Upper lobe of left lung (tissue), 6 donors: ENCODE data around the gene FAM171A2. TPM values are rescaled to one million over a fixed set of nuclear protein-coding genes. Genes with fewer than 3 reads are reported as not detected.

ENCODE experiments used
- ATAC-seq, 2 donors: fragments of 200-7000 bp; cut with Tn5 transposase; one replicate each; pipeline ENCODE4 v1.9.1; 2022; ENCODE audit warnings: mild to moderate bottlenecking in 2 of 2, moderate library complexity in 2 of 2; ENCODE audit not compliant: low FRiP score in 2 of 2
- DNase-seq, 2 donors: peaks; one replicate each; pipeline ENCODE4 v3.0.0-alpha.2; 2019 to 2020
- H3K27ac ChIP-seq, 4 donors: fragments of 200-600 bp; sonication (generic); one replicate each; pipeline ENCODE4 v1.5.1; 2016 to 2019
- H3K27me3 ChIP-seq, 4 donors: fragments of 200-600 bp; sonication (generic); one replicate each; pipeline ENCODE4 v1.5.1; 2017 to 2019
- H3K36me3 ChIP-seq, 4 donors: fragments of 200-600 bp; sonication (generic); one replicate each; pipeline ENCODE4 v1.5.1; 2016 to 2019
- H3K4me1 ChIP-seq, 4 donors: fragments of 200-600 bp; sonication (generic); one replicate each; pipeline ENCODE4 v1.5.1; 2018 to 2019
- H3K4me3 ChIP-seq, 4 donors: fragments of 200-600 bp; sonication (generic); one replicate each; pipeline ENCODE4 v1.5.1; 2017 to 2019; ENCODE audit warnings: mild to moderate bottlenecking in 2 of 4, moderate library complexity in 1 of 4
- H3K9me3 ChIP-seq, 4 donors: fragments of 200-600 bp; sonication (generic); one replicate each; pipeline ENCODE4 v1.5.1; 2018 to 2019
- EP300 ChIP-seq, 4 donors: sonication (generic); formaldehyde crosslinking; IDR thresholded peaks; one replicate each; pipeline ENCODE4 v1.5.1; 2017; ENCODE audit warnings: antibody characterized with exemption in 4 of 4, control low read depth in 2 of 4
- POLR2A ChIP-seq, 4 donors: fragments of 450-650 bp; IDR thresholded peaks; one replicate each; pipeline ENCODE4 v1.5.1; 2016 to 2017; ENCODE audit warnings: antibody characterized with exemption in 4 of 4, mild to moderate bottlenecking in 2 of 4
- POLR2AphosphoS5 ChIP-seq, 2 donors: sonication (generic); formaldehyde crosslinking; IDR thresholded peaks; one replicate each; pipeline ENCODE4 v1.5.1; 2017; ENCODE audit warnings: antibody characterized with exemption in 2 of 2
- WGBS, 2 donors: methylation state at CpG; one replicate each; pipeline ENCODE4 v1.1.5; 2017 to 2018; 5-methylcytosine and 5-hydroxymethylcytosine counted together
- total RNA-seq, 6 donors: library from RNA; depleted of rRNA in 4 of 6; stranded (reverse); fragments of >200 nt in 4 of 6; gene quantifications; one replicate each; pipeline versions ENCODE4 v1.1.0 to v1.2.1, GENCODE V29; 2016 to 2021
- TF ChIP-seq, protein P1 (sequence below), 6 experiments: fragments of 450-650 bp in 4 of 6; fragments of 200-600 bp in 2 of 6; sonication (generic) in 2 of 6; IDR thresholded peaks; one replicate each; pipeline ENCODE4 v1.5.1; 2016 to 2019; ENCODE audit warnings: antibody characterized with exemption in 6 of 6
- donor health status: DM: no; HTN: no; CAD: no; lungs with moderate emphysema.
- donor health status: DM: no; HTN: yes; CAD: no; lungs with severe emphysema.

Gene FAM171A2
- total RNA-seq, 6 donors from 2014 or later, result 0.61 to 4.6 (median 0.98) TPM; not detected in 1

DNA sequence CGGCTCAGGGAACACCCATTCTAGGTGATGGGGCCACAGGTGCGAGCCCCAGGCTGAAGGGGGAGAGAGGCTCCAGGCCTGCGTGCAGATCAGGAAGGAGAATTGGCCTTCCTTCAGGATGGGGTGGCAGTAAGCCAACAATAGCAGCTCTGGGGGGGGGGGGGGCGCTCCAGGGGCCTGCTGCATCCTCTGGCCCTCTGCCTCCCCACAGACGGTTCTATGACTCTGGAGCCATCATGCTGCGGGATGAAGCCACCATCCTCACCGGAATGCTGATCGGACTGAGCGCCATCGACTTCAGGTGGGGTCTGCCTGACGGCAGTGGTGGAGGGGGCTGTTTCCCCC lies 49.2 kb downstream of the FAM171A2 start:
- Histone ChIP-seq H3K4me3 (no peak overlapping the region), H3K4me1 (peaks cover 9 to 16% (median 12%) of the 10 kb centered on the region in 4 donors), H3K27me3 (peaks cover 0 to 29% (median 11%) of the 10 kb centered on the region in 4 donors), H3K36me3 (peaks cover 0 to 4% (median 3%) of the 10 kb centered on the region in 4 donors), H3K27ac (no peak overlapping the region), H3K9me3 (no peaks in the 10 kb centered on the region)
- DNase-seq (no peak), ATAC-seq (no peak)
- 33 to 43% methylated on average over 6 to 10 of the region's 11 CpGs for WGBS, 2 donors
- TF ChIP-seq POLR2AphosphoS5 (IDR thresholded peaks at IDR 0.05), result no peak
- TF ChIP-seq, protein P1, sequence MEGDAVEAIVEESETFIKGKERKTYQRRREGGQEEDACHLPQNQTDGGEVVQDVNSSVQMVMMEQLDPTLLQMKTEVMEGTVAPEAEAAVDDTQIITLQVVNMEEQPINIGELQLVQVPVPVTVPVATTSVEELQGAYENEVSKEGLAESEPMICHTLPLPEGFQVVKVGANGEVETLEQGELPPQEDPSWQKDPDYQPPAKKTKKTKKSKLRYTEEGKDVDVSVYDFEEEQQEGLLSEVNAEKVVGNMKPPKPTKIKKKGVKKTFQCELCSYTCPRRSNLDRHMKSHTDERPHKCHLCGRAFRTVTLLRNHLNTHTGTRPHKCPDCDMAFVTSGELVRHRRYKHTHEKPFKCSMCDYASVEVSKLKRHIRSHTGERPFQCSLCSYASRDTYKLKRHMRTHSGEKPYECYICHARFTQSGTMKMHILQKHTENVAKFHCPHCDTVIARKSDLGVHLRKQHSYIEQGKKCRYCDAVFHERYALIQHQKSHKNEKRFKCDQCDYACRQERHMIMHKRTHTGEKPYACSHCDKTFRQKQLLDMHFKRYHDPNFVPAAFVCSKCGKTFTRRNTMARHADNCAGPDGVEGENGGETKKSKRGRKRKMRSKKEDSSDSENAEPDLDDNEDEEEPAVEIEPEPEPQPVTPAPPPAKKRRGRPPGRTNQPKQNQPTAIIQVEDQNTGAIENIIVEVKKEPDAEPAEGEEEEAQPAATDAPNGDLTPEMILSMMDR (IDR thresholded peaks at IDR 0.05), result no peak
- no peak for TF ChIP-seq EP300 (IDR thresholded peaks at IDR 0.05)
- TF ChIP-seq POLR2A (IDR thresholded peaks at IDR 0.05), result no peak

DNA sequence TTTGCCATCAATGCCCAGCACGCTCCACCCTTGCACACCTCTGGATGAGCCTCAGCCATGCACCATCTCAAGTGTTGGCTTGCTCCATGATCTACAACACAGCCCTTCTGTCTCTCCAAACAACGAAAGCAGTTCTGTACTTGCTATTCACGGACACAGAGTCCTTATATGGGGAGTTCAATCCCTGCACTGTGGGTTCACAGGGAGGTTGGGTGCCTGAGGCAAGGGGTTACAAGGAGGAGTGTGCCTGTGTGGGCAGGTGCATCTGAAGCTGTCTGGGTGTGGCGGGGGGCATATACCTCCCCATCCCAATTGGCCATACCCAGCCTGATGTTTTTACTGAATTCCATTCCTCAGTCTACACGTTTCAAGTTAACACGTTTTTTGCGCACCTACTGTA lies 49.6 kb downstream of the FAM171A2 start:
- TF ChIP-seq, protein P1 (IDR thresholded peaks at IDR 0.05), result no peak
- TF ChIP-seq POLR2AphosphoS5 (IDR thresholded peaks at IDR 0.05) (no peak), EP300 (IDR thresholded peaks at IDR 0.05) (no peak), POLR2A (IDR thresholded peaks at IDR 0.05) (no peak)

DNA sequence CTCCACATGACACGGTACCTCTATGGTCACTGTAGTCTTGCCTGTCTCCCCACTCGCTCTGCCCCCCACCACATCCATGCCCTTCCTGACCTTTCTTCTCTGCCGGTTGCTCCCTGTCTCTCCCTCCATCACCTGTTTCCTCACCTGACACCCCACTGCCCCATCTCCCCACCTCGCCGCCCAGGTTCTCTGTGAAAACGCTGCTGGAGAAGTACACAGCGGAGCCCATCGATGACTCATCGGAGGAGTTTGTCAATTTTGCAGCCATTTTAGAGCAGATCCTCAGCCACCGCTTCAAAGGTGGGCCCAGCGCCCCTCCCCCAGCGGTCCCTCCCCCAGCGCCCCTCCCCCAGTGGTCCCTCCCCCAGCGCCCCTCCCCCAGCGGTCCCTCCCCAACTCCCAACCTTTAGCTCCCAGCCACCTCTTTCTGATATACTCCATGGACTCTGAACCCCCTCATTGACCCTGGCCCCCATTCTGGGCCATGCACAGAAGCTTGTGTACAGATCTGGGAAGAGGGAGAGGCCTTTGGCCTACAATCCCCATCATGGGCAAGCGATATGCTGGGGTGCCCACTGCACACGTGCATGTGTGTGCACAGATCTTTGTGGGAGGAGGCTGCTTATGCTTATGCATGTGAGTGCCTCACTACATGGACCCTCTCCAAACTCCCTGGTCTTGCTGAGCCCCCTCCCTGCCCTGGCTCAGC lies 51.1 kb downstream of the FAM171A2 start:
- DNase-seq, result no peak
- TF ChIP-seq POLR2AphosphoS5 (IDR thresholded peaks at IDR 0.05) (no peak), POLR2A (IDR thresholded peaks at IDR 0.05) (no peak), EP300 (IDR thresholded peaks at IDR 0.05) (no peak)
- TF ChIP-seq, protein P1 (IDR thresholded peaks at IDR 0.05), result no peak
- H3K4me3 ChIP-seq, result no peak overlapping the region
- no peaks in the 10 kb centered on the region for H3K36me3 ChIP-seq
- H3K27ac ChIP-seq, result no peak overlapping the region
- no peak for ATAC-seq
- no peaks in the 10 kb centered on the region for H3K9me3 ChIP-seq
- peaks cover 0 to 29% (median 11%) of the 10 kb centered on the region in 4 donors for H3K27me3 ChIP-seq
- whole genome bisulfite sequencing, 2 donors, result 63 to 71% methylated on average over 17 of the region's 17 CpGs
- H3K4me1 ChIP-seq, result peaks cover 24 to 34% (median 29%) of the 10 kb centered on the region in 4 donors

More for the DNA sequence above, 49.6 kb downstream of the FAM171A2 start:
- H3K36me3 ChIP-seq, result no peaks in the 10 kb centered on the region
- DNase-seq, result no peak
- H3K9me3 ChIP-seq, result no peaks in the 10 kb centered on the region
- ATAC-seq, result no peak
- H3K4me3 ChIP-seq, result no peak overlapping the region
- peaks cover 0 to 29% (median 11%) of the 10 kb centered on the region in 4 donors for H3K27me3 ChIP-seq
- no peak overlapping the region for H3K27ac ChIP-seq
- H3K4me1 ChIP-seq, result peaks cover 10 to 19% (median 15%) of the 10 kb centered on the region in 4 donors
- WGBS, 2 donors, result 74 to 77% methylated on average over 7 of the region's 7 CpGs

DNA sequence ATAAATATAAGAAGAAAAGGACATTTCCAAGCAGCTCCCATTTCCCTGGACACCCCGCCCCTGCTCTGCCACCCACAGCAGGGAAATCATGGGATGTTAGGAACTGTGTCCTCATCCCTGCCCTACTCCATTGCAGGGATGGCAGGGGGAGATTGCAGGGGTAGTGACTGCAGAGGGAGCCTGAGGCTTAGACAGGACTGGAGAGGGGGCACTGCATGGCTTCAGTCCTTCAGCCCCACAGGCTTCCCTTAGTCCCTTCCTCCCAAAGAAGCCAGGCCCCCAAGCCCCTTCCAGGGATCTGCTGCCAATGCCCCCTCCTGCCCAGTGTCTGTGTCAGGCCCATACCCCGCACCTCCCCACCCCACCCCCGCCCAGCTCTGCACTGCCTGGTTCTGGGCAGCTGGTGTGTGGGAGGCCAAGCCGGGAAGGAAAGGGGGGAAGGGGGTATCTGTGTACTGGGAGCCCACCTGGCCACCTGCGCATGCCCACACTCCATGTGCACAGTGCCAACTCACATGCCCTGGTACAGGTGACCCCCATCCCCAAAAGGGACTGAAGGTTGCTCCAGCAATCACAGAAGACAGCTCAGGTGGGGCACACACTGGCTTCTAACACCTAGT lies 52.0 kb downstream of the FAM171A2 start:
- H3K27ac ChIP-seq, result no peak overlapping the region
- H3K9me3 ChIP-seq, result no peaks in the 10 kb centered on the region
- peaks cover 0 to 23% (median 11%) of the 10 kb centered on the region in 4 donors for H3K27me3 ChIP-seq
- H3K36me3 ChIP-seq, result no peaks in the 10 kb centered on the region
- WGBS, 2 donors, result 78 to 92% methylated on average over 2 to 4 of the region's 5 CpGs
- DNase-seq, result peak in 1 of 2 donors; percentile 25
- peaks cover 27 to 36% (median 31%) of the 10 kb centered on the region in 4 donors for H3K4me1 ChIP-seq
- H3K4me3 ChIP-seq, result no peak overlapping the region
- TF ChIP-seq, protein P1 (IDR thresholded peaks at IDR 0.05), result no peak
- no peak for TF ChIP-seq POLR2A (IDR thresholded peaks at IDR 0.05)
- no peak for TF ChIP-seq POLR2AphosphoS5 (IDR thresholded peaks at IDR 0.05)
- TF ChIP-seq EP300 (IDR thresholded peaks at IDR 0.05), result no peak
- ATAC-seq, result no peak
